Mesothelial cell of epicardium (in vitro differentiated cells): ENCODE data around the gene CREB3. TPM values are rescaled to one million over a fixed set of nuclear protein-coding genes. Genes with fewer than 3 reads are reported as not detected.
A peak's percentile ranks its signal among the peaks of the same experiment; 100 is the strongest.

Experiments
- DNase-seq, 2 experiments: peaks; one replicate each; pipeline ENCODE4 v3.0.0; 2021; ENCODE audit warnings: low spot score in 2 of 2; ENCODE audit not compliant: unreplicated experiment in 2 of 2
- H3K27ac Mint-ChIP-seq: 2 replicates; pipeline ENCODE4 v1.8.0; 2021; ENCODE audit warnings: mixed read lengths
- H3K27me3 Mint-ChIP-seq: 2 replicates; pipeline ENCODE4 v1.8.0; 2021; ENCODE audit warnings: low read depth, mixed read lengths
- H3K36me3 Mint-ChIP-seq: 2 replicates; pipeline ENCODE4 v1.8.0; 2021; ENCODE audit warnings: mixed read lengths
- H3K4me1 Mint-ChIP-seq: 2 replicates; pipeline ENCODE4 v1.8.0; 2021; ENCODE audit warnings: mixed read lengths
- H3K4me3 Mint-ChIP-seq: 2 replicates; pipeline ENCODE4 v1.8.0; 2021; ENCODE audit warnings: mild to moderate bottlenecking, moderate library complexity, mixed read lengths
- H3K9me3 Mint-ChIP-seq: 2 replicates; pipeline ENCODE4 v1.8.0; 2021; ENCODE audit warnings: mixed read lengths
- CTCF ChIP-seq: fragments of 200-600 bp; sonication (generic); IDR thresholded peaks from one replicate; pipeline ENCODE4 v1.5.0; 2021; ENCODE audit warnings: antibody characterized with exemption; ENCODE audit not compliant: unreplicated experiment
- total RNA-seq: library from RNA; stranded (reverse); gene quantifications from 3 replicates; pipeline ENCODE4 v1.2.1, GENCODE V29; 2021

The CREB3 gene
- total RNA-seq, 1 donor from 2014 or later: 29.1 TPM

DNA sequence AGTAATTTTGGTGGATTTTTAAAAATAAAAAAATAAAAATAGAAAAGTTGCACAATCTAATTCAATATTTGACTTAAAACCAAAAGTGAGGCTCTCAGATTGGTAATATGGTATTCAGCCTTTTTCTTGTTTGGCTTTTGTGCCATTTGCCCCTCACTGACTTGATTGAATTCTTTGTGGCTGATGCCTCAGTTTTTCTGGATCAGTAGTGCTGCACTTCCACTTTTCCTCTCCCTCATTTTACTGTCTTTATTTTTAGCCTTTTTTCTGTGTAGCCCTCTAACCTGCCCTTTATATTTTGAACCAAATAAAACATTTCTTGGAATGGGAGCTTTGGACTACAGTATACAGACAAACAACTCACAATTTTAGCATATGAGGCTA, 25.4 kb downstream of the CREB3 start:
- Mint-ChIP-seq H3K9me3 (no peaks in the 10 kb centered on the region), H3K4me3 (peak overlapping the region; percentile 93), H3K27ac (peak overlapping the region; percentile 29)

GRCh38 chr9:35758475-35759050, 26.1 kb downstream of the CREB3 start:
- no peak for TF ChIP-seq CTCF
- no peaks in the 10 kb centered on the region for H3K27me3 Mint-ChIP-seq
- peak overlapping the region; percentile 54 for H3K4me3 Mint-ChIP-seq
- H3K36me3 Mint-ChIP-seq: peaks cover 8% of the 10 kb centered on the region
- H3K27ac Mint-ChIP-seq: peak overlapping the region; percentile 62
- H3K4me1 Mint-ChIP-seq: peaks cover 27% of the 10 kb centered on the region
- DNase-seq: no peak
- no peaks in the 10 kb centered on the region for H3K9me3 Mint-ChIP-seq

More for the DNA sequence above, 25.4 kb downstream of the CREB3 start:
- DNase-seq: no peak
- peaks cover 27% of the 10 kb centered on the region for H3K4me1 Mint-ChIP-seq
- no peaks in the 10 kb centered on the region for H3K27me3 Mint-ChIP-seq
- no peak for TF ChIP-seq CTCF
- peaks cover 8% of the 10 kb centered on the region for H3K36me3 Mint-ChIP-seq

DNA sequence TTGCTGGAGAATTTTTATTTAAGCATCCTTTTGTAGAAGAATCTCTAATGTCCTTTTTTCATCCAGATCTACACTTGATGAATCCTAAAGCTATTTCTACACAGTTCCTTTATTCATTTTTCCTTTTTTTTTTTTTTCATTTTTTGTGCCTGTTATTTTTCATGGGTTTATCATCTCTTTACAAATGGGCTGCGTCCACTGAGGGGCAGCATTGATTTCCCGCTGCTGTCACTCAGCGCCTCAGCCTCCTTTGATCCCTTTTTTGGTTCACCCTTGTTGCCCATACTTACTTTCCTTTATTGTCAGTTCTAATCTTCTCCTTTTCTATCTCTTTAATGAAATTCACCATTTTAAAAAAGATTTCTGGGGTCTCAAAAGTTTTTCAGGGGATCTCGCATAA, 27.3 kb downstream of the CREB3 start:
- H3K36me3 Mint-ChIP-seq: peaks cover 5% of the 10 kb centered on the region
- peaks cover 27% of the 10 kb centered on the region for H3K4me1 Mint-ChIP-seq
- no peak overlapping the region for H3K4me3 Mint-ChIP-seq
- TF ChIP-seq CTCF: no peak
- DNase-seq: no peak
- no peaks in the 10 kb centered on the region for H3K27me3 Mint-ChIP-seq
- H3K9me3 Mint-ChIP-seq: no peaks in the 10 kb centered on the region
- no peak overlapping the region for H3K27ac Mint-ChIP-seq

- no peaks in the 10 kb centered on the region for H3K9me3 Mint-ChIP-seq
- peak overlapping the region; percentile 0 for H3K27ac Mint-ChIP-seq
- H3K36me3 Mint-ChIP-seq: peaks cover 5% of the 10 kb centered on the region
- peaks cover 27% of the 10 kb centered on the region for H3K4me1 Mint-ChIP-seq
- H3K27me3 Mint-ChIP-seq: no peaks in the 10 kb centered on the region
- no peak for DNase-seq
- no peak for TF ChIP-seq CTCF
- no peak overlapping the region for H3K4me3 Mint-ChIP-seq
Measured at GRCh38 chr9:35760651-35761050, 28.2 kb downstream of the CREB3 start.

GRCh38 chr9:35763181-35763580, 30.7 kb downstream of the CREB3 start:
- Mint-ChIP-seq H3K27me3 (no peaks in the 10 kb centered on the region), H3K4me1 (peaks cover 15% of the 10 kb centered on the region), H3K36me3 (no peaks in the 10 kb centered on the region), H3K27ac (no peak overlapping the region), H3K4me3 (no peak overlapping the region), H3K9me3 (no peaks in the 10 kb centered on the region)
- no peak for DNase-seq
- no peak for TF ChIP-seq CTCF

DNA sequence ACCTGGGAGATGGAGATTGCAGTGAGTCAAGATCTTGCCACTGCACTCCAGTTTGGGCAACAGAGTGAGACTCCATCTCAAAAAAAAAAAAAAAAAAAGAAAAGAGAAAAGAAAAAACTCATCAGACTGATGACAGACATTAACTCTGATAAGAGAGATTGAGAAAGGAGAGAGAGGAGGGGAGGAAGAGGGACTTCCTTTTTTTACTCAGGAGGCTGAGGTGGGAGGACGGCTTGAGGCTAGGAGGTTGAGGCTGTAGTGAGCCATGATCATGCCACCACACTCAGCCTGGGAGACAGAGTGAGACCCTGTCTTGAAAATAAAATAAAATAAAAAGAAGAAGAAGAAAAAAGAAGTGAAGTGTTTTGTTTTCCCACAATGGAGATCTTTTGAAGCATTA, 31.3 kb downstream of the CREB3 start:
- peaks cover 10% of the 10 kb centered on the region for H3K4me1 Mint-ChIP-seq
- H3K4me3 Mint-ChIP-seq: no peak overlapping the region
- no peak for TF ChIP-seq CTCF
- H3K27me3 Mint-ChIP-seq: no peaks in the 10 kb centered on the region
- H3K9me3 Mint-ChIP-seq: no peaks in the 10 kb centered on the region
- H3K27ac Mint-ChIP-seq: no peak overlapping the region
- no peaks in the 10 kb centered on the region for H3K36me3 Mint-ChIP-seq
- no peak for DNase-seq
